GM11168 (cell line): ENCODE results near the gene HELT.
"Not testable (repeated sequence)": the region's sequence is repeated elsewhere in the genome, so short reads cannot be mapped to it uniquely, and the experiment has no call there.

ENCODE experiments used
- in situ Hi-C: fragments of 300-500 bp; cut with MboI; formaldehyde crosslinking; loops from one replicate; pipeline ENCODE4 v1.12.0; 2022; ENCODE audit warnings: low sequenced_read_pairs; ENCODE audit not compliant: unreplicated experiment

HELT gene

GRCh38 chr4:185033072-185033471, 14.8 kb downstream of the HELT start:
- in situ Hi-C loops: loop anchor here (10.0 to 25.0 kb wide), 2 partner anchors 102 to 254 kb away; no protein-coding TSS in a partner anchor

- in situ Hi-C loops: loop anchor here (10.0 to 25.0 kb wide), 2 partner anchors 101 to 253 kb away; no protein-coding TSS in a partner anchor
Observed at GRCh38 chr4:185033950-185034349, 15.7 kb downstream of the HELT start.

GRCh38 chr4:185035284-185035683, 17.0 kb downstream of the HELT start:
- in situ Hi-C loops: loop anchor here (10.0 to 25.0 kb wide), 2 partner anchors 100 to 252 kb away; no protein-coding TSS in a partner anchor

GRCh38 chr4:185036019-185036418, 17.7 kb downstream of the HELT start:
- in situ Hi-C loops: loop anchor here (10.0 to 25.0 kb wide), 2 partner anchors 99 to 251 kb away; no protein-coding TSS in a partner anchor

- in situ Hi-C loops: loop anchor here (10.0 to 25.0 kb wide), 2 partner anchors 98 to 250 kb away; no protein-coding TSS in a partner anchor
Observed at GRCh38 chr4:185036842-185037241, 18.6 kb downstream of the HELT start.

- in situ Hi-C loops: loop anchor here (10.0 to 25.0 kb wide), 2 partner anchors 95 to 248 kb away; no protein-coding TSS in a partner anchor
Observed at GRCh38 chr4:185039508-185040273, 21.4 kb downstream of the HELT start.

GRCh38 chr4:185040523-185040922, 22.2 kb downstream of the HELT start:
- in situ Hi-C loops: loop anchor here (25.0 kb wide), 1 partner anchor 247 kb away; no protein-coding TSS in a partner anchor

GRCh38 chr4:185050286-185050685, 32.0 kb downstream of the HELT start:
- in situ Hi-C loops: not testable (repeated sequence)

GRCh38 chr4:185051283-185051682, 33.0 kb downstream of the HELT start:
- in situ Hi-C loops: not testable (repeated sequence)

GRCh38 chr4:185053746-185054145, 35.5 kb downstream of the HELT start:
- in situ Hi-C loops: no loop called here

- in situ Hi-C loops: no loop called here
Observed at GRCh38 chr4:185054272-185054671, 36.0 kb downstream of the HELT start.

GRCh38 chr4:185054886-185055285, 36.6 kb downstream of the HELT start:
- in situ Hi-C loops: no loop called here

- in situ Hi-C loops: no loop called here
Observed at GRCh38 chr4:185061610-185062009, 43.3 kb downstream of the HELT start.

- in situ Hi-C loops: no loop called here
Observed at GRCh38 chr4:185062606-185063005, 44.3 kb downstream of the HELT start.

GRCh38 chr4:185066179-185066578, 47.9 kb downstream of the HELT start:
- in situ Hi-C loops: no loop called here

- in situ Hi-C loops: no loop called here
Observed at GRCh38 chr4:185068837-185069236, 50.5 kb downstream of the HELT start.
